DND-41 (cell line): ENCODE data around the gene SCEL.

Experiments
- EZH2 ChIP-seq: IDR thresholded peaks from 3 replicates; pipeline ENCODE4 v1.6.1; 2012; ENCODE audit warnings: borderline replicate concordance, low read depth, mild to moderate bottlenecking, moderate library complexity, low read length, inconsistent platforms; ENCODE audit not compliant: severe bottlenecking
- TF ChIP-seq, protein P1 (sequence below): IDR thresholded peaks from 2 replicates; pipeline ENCODE4 v1.5.1; 2012; ENCODE audit warnings: borderline replicate concordance, low read length, moderate library complexity, mild to moderate bottlenecking; ENCODE audit not compliant: poor library complexity, severe bottlenecking; ENCODE audit errors: extremely low read depth

- TF ChIP-seq EZH2, result no peak
- TF ChIP-seq, protein P1, sequence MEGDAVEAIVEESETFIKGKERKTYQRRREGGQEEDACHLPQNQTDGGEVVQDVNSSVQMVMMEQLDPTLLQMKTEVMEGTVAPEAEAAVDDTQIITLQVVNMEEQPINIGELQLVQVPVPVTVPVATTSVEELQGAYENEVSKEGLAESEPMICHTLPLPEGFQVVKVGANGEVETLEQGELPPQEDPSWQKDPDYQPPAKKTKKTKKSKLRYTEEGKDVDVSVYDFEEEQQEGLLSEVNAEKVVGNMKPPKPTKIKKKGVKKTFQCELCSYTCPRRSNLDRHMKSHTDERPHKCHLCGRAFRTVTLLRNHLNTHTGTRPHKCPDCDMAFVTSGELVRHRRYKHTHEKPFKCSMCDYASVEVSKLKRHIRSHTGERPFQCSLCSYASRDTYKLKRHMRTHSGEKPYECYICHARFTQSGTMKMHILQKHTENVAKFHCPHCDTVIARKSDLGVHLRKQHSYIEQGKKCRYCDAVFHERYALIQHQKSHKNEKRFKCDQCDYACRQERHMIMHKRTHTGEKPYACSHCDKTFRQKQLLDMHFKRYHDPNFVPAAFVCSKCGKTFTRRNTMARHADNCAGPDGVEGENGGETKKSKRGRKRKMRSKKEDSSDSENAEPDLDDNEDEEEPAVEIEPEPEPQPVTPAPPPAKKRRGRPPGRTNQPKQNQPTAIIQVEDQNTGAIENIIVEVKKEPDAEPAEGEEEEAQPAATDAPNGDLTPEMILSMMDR, result no peak
Observed at GRCh38 chr13:77523834-77524728, 11.4 kb upstream of the SCEL start.
